Choroid plexus epithelial cell (primary cell): ENCODE data around the gene FGF3.

Experiments used
- DNase-seq: peaks from one replicate; pipeline ENCODE4 v3.0.0-alpha.2; 2010; ENCODE audit warnings: low read depth
- H3K4me3 ChIP-seq: 2 replicates; pipeline ENCODE4 v1.5.1; 2011; ENCODE audit warnings: low read depth, mild to moderate bottlenecking, control low read depth, low read length, moderate library complexity
- CTCF ChIP-seq: conservative IDR thresholded peaks from 2 replicates; pipeline ENCODE4 v1.5.1; 2011; ENCODE audit warnings: low read depth, mild to moderate bottlenecking, control low read depth, inconsistent platforms, low read length, moderate library complexity

The FGF3 gene

GRCh38 chr11:69843529-69843921, 24.3 kb upstream of the FGF3 start:
- no peak for TF ChIP-seq CTCF
- no peak overlapping the region for H3K4me3 ChIP-seq
- DNase-seq: no peak

DNA sequence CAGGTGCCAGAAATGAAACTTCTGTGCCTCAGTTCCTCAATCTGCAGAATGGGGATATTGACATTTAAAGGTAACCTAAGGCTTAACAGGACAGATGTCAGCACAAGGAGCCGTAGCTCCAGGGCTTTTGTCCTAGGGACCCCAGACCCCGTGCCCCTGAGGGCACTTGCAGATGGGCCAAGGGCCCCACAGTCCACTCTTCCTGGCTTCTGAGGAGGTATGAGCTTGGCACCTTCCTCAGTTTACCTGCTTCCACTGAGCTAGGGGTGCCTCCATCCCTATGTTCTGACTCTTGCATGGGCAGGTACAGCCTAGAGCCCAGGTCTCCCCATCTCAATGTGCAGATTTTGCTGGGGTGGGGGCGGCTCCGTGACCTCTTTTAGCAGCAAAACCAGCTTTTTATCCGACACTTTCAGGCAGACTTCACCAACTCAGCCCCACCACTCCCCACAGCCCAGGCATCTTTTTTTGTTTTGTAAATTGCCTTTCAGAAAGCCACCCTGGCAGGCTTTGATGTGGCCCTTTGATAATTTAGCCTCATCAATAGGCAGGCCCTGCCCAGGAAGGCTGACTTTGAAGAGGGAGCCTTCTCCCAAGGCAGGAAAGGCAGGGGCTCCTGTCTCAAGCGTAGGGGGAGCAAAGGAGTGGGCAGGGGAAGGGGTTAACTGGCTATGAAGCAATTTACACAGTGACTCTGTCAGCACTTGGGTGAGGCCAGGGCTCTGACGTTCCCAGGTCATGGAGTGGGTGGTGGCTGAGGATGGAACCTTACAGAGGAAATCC, 23.7 kb upstream of the FGF3 start:
- no peak for DNase-seq
- TF ChIP-seq CTCF: no peak
- no peak overlapping the region for H3K4me3 ChIP-seq

DNA sequence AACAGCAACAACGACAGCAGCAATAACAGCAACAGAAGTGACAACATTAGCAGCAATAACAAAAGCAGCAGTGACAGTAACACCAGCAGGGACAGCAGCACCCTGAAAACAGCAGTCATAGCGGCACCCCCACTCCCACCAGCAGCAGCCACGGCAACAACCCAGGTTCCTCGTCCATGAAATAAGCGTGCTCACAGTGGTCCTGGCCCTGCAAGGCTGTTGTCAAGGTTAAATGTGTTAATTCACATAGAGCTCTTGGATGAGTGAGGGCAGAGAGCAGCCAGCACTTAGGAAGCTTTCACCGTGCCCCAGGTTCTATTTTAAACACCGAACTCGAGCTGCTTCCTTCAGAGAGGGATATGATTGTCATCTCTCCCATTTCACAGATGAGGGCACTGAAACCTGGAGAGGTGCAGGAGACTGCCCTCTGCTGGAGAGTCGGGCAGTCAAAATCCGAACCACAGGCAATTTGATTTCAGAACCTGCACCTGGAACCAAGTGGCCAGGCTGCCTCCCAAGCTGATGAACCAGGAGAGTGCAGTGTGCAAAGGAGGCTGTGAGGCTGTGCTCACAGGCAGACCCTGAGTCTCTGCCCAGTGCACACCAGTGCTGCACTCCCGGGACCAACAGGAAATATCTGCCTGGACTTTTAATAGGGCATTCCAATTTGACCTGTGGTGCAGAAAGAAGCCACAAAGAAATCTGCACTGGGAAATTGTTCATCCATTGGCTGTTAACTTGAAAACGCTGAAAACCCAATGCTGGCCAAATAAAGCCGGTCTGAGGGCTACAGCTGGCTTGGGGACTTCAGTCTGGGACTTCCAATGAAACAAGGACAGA, 22.9 kb upstream of the FGF3 start:
- peak; percentile 63 for TF ChIP-seq CTCF
- DNase-seq: peak; percentile 30
- no peak overlapping the region for H3K4me3 ChIP-seq

- no peak for DNase-seq
- TF ChIP-seq CTCF: no peak
- no peak overlapping the region for H3K4me3 ChIP-seq
These were observed 22.1 kb upstream of the FGF3 start for GRCh38 chr11:69841170-69841858.

- TF ChIP-seq CTCF: no peak
- no peak for DNase-seq
- H3K4me3 ChIP-seq: no peak overlapping the region
These were observed 21.4 kb upstream of the FGF3 start for GRCh38 chr11:69840371-69841169.

- H3K4me3 ChIP-seq: no peak overlapping the region
- no peak for TF ChIP-seq CTCF
- no peak for DNase-seq
These were observed 20.3 kb upstream of the FGF3 start for GRCh38 chr11:69839516-69839915.
